ENCODE measurements around the gene NPL.

DNA sequence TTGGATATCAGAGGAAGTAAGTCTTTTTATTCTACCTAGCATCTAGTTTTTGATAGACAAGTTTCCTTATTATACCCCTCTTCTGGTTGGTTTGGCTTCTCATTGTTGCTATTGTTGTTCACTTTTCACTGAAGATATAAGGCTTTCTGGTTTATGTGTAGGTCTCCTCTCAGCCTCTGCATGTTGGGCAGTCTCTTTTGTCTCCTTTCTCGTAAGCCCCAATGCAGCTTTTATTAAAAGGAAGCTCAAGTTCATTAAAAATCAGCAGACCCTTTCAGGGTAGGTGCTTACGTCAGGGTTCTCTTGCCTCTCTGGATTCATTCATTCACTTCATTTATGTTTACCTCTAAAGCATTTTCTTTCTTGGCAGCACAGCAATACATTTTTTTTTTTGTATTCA is 44.8 kb downstream of the NPL start:
- TF ChIP-seq CTCF (IDR thresholded peaks at IDR 0.05) (no peak), POLR2A (IDR thresholded peaks at IDR 0.05) (no peak), EP300 (IDR thresholded peaks at IDR 0.05) (no peak)
